GM13977 (cell line): Measurements from ENCODE around the gene KIFC3.
"Not testable (repeated sequence)": the region's sequence is repeated elsewhere in the genome, so short reads cannot be mapped to it uniquely, and the experiment has no call there.

Source experiments
- DNase-seq: peaks from one replicate; pipeline ENCODE4 v3.0.0; 2012; ENCODE audit warnings: low spot score
- in situ Hi-C: fragments of 300-500 bp; cut with MboI; formaldehyde crosslinking; loops from one replicate; pipeline ENCODE4 v1.12.0; 2022; ENCODE audit warnings: low sequenced_read_pairs, low pct_unique_long_range_greater_than_20kb, mixed read lengths, inconsistent platforms; ENCODE audit not compliant: unreplicated experiment
- TF ChIP-seq, protein P1 (sequence below): IDR thresholded peaks from 2 replicates; pipeline ENCODE4 v1.5.1; 2012; ENCODE audit warnings: mild to moderate bottlenecking, control low read depth; ENCODE audit not compliant: insufficient read depth; ENCODE audit errors: extremely low read depth, missing control alignments

KIFC3 gene

DNA sequence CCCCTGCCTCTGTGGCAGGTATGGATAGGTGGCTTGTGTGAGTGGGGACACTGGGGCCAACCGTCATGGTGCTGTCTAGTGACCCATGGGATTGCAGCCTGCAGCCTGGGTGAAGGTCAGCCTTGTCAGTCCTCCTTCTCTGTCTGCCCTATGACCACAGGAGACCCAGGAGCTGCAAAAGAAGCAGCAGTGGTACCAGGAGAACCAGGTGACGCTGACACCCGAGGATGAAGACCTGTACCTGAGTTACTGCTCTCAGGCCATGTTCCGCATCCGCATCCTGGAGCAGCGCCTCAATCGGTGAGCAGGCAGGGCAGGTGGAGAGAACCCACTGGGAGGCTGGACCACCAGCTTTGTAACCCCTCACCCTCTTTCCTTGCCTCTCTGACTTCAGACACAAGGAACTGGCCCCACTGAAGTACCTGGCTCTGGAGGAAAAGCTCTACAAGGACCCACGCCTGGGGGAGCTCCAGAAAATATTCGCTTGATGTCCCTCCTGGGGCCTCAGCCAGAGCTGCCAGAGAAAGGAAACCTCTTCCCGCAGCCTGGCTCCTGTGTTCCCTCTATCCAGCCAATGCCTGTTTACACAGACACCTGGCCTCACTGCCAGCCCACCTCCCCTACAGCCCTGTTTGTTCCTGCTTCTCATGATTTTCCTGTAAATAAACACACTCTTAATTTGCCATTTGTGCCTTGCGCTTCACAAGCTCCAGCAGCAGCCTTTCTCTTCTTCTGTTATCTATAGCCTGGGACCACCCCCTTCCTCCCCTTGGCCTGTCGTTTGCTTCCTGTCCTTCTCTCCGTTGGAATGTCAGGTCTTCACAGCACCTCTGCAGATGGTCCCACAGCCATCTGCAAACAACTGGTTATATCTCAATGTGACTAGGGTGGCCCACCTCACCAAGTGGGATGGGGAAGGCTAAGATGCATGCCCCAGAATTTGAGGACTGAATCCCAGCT lies 71.2 kb downstream of the KIFC3 start:
- no peak for DNase-seq
- TF ChIP-seq, protein P1, sequence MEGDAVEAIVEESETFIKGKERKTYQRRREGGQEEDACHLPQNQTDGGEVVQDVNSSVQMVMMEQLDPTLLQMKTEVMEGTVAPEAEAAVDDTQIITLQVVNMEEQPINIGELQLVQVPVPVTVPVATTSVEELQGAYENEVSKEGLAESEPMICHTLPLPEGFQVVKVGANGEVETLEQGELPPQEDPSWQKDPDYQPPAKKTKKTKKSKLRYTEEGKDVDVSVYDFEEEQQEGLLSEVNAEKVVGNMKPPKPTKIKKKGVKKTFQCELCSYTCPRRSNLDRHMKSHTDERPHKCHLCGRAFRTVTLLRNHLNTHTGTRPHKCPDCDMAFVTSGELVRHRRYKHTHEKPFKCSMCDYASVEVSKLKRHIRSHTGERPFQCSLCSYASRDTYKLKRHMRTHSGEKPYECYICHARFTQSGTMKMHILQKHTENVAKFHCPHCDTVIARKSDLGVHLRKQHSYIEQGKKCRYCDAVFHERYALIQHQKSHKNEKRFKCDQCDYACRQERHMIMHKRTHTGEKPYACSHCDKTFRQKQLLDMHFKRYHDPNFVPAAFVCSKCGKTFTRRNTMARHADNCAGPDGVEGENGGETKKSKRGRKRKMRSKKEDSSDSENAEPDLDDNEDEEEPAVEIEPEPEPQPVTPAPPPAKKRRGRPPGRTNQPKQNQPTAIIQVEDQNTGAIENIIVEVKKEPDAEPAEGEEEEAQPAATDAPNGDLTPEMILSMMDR, result no peak
- in situ Hi-C loops, result no loop called here

- in situ Hi-C loops, DNase-seq: not testable (repeated sequence)
Observed at GRCh38 chr16:57729852-57730251, 72.4 kb downstream of the KIFC3 start.

DNA sequence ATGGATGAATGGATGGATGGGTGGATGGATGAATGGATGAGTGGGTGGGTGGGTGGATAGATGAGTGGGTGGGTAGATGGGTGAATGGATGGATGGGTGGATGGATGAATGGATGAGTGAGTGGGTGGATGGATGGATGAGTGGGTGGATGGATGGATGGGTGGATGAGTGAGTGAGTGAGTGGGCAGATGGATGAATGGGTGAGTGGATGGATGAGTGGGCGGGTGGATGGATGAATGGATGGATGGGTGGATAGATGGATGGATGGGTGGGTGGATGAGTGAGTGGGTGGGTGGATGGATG lies 73.2 kb downstream of the KIFC3 start:
- no peak for DNase-seq
- TF ChIP-seq, protein P1, result no peak
- in situ Hi-C loops, result no loop called here

DNA sequence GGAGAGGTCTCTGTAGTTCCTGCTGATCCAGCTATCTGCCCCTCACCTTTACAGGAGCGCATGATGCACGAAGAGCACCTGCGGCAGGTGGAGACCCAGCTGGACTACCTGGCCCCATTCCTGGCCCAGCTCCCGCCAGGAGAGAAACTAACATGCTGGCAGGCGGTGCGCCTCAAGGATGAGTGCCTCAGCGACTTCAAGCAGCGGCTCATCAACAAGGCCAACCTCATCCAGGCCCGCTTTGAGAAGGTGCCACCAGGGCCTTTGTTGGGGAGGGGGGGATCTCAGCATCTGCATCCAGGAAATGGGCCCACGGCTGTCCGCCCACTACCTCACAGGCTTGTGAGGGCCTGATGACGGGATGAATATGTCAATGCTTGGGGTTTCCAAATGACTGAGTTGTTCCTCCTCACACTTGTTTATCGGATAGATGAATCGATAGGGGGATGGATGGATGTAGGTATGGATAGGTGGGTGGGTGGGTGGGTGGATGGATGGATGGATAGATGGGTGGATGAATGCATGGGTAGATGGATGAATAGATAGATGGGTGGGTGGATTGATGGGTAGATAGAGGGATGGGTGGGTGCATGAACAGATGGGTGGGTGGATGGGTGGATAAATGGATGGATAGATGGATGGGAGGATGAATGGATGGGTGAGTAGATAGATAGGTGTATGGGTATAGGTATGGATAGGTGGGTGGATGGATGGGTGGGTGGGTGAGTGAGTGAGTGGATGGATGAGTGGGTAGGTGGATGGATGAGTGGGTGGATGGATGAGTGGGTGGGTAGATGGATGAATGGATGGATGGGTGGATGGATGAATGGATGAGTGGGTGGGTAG lies 73.7 kb downstream of the KIFC3 start:
- in situ Hi-C loops, result no loop called here
- no peak for DNase-seq
- TF ChIP-seq, protein P1, result no peak

DNA sequence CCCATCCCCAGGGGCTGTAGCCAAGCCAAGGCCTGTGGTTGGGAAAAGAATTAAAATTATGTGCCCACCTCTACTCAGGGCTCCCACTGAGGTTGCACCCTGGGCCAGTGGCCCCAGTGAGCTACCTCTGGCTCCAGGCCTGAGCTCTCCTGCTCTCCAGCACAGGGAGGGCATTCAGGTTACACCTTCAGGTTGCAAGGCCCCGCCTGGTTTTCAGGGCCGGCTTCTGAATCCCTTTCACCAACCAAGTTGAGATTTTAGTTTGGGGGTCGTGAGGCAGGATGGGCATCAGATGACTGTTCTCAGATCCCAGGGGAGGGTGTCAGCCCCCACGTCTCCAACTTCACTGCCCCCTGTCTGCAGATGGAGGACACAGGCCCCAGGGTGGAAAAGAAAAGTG lies 74.7 kb downstream of the KIFC3 start:
- in situ Hi-C loops, result no loop called here
- DNase-seq, result no peak

GRCh38 chr16:57726433-57726947 lies 75.8 kb downstream of the KIFC3 start:
- in situ Hi-C loops, result no loop called here
- TF ChIP-seq, protein P1, result no peak

More for the DNA sequence above, 74.7 kb downstream of the KIFC3 start:
- TF ChIP-seq, protein P1, result peak; percentile 23

More at GRCh38 chr16:57726433-57726947, 75.8 kb downstream of the KIFC3 start:
- no peak for DNase-seq
